Memory B cell (primary cell): ENCODE data around the gene GGA3.
"Not testable (repeated sequence)": the region's sequence is repeated elsewhere in the genome, so short reads cannot be mapped to it uniquely, and the experiment has no call there.

ENCODE experiments used
- ATAC-seq: fragments of 150-1000 bp; cut with Tn5 transposase; 2 replicates; pipeline ENCODE4 v1.10.0; 2021; ENCODE audit warnings: low read depth, mild to moderate bottlenecking, moderate library complexity
- DNase-seq, 2 donors: peaks; one replicate each; pipeline ENCODE4 v3.0.0; 2022; ENCODE audit warnings: low spot score in 2 of 2
- H3K27ac Mint-ChIP-seq: one replicate; pipeline ENCODE4 v1.8.0; 2022; ENCODE audit warnings: mild to moderate bottlenecking, moderate library complexity, mixed read lengths
- H3K27me3 Mint-ChIP-seq: one replicate; pipeline ENCODE4 v1.8.0; 2022; ENCODE audit warnings: mixed read lengths
- H3K36me3 Mint-ChIP-seq: one replicate; pipeline ENCODE4 v1.8.0; 2022; ENCODE audit warnings: mild to moderate bottlenecking, mixed read lengths
- H3K4me1 Mint-ChIP-seq: one replicate; pipeline ENCODE4 v1.8.0; 2022; ENCODE audit warnings: mixed read lengths
- H3K4me3 Mint-ChIP-seq: one replicate; pipeline ENCODE4 v1.8.0; 2022; ENCODE audit warnings: mild to moderate bottlenecking, moderate library complexity, mixed read lengths
- H3K9me3 Mint-ChIP-seq: one replicate; pipeline ENCODE4 v1.8.0; 2022; ENCODE audit warnings: mixed read lengths

Gene GGA3

GRCh38 chr17:75231741-75232464, 29.5 kb downstream of the GGA3 start:
- Mint-ChIP-seq H3K36me3 (peaks cover 26% of the 10 kb centered on the region), H3K4me3 (no peak overlapping the region), H3K4me1 (no peaks in the 10 kb centered on the region), H3K27me3 (no peaks in the 10 kb centered on the region), H3K9me3 (no peaks in the 10 kb centered on the region), H3K27ac (no peak overlapping the region)
- ATAC-seq (no peak), DNase-seq (no peak)

DNA sequence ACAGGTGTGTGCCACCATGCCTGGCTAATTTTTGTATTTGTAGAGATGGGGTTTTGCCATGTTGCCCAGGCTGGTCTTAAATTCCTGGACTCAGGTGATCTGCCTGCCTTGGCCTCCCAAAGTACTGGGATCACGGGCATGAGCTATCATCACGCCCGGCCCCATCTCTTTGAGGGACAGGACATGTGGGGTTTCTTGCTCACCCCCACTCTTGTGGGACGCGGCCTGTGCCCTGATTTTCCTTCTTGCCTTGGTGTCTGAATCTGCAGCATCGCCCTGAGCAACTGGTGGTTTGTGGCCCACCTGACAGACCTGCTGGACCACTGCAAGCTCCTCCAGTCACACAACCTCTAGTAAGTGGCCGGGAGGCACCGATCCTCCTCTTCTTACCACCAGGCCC, 30.3 kb downstream of the GGA3 start:
- DNase-seq, result no peak
- Mint-ChIP-seq H3K9me3 (no peaks in the 10 kb centered on the region), H3K27me3 (no peaks in the 10 kb centered on the region), H3K36me3 (peaks cover 23% of the 10 kb centered on the region), H3K4me1 (no peaks in the 10 kb centered on the region), H3K4me3 (no peak overlapping the region), H3K27ac (peak overlapping the region; percentile 8)
- no peak for ATAC-seq

- Mint-ChIP-seq H3K27ac (peak overlapping the region; percentile 14), H3K36me3 (peaks cover 14% of the 10 kb centered on the region), H3K27me3 (no peaks in the 10 kb centered on the region), H3K4me1 (no peaks in the 10 kb centered on the region), H3K4me3 (no peak overlapping the region), H3K9me3 (no peaks in the 10 kb centered on the region)
- ATAC-seq (no peak), DNase-seq (no peak)
Observed at GRCh38 chr17:75228847-75229246, 32.6 kb downstream of the GGA3 start.

DNA sequence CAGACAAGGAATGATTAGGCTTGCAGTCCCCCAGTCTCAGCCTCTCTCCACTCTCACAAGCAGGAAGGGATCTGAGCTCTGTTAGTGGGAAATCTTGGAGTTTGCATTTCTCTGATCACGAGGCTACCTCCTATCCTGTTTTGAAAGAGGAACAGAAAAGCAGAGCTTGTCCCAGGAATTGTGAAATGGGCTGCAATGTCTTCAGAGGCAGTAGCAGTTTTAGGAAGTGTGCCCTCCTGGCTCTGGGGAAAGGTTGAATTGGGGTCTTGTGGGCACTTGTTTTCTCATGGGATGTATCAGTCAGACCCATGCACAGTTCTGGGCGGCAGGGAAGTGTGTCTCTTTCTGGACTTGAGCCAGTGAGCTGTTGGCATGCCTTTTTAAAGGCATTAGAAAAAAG, 33.1 kb downstream of the GGA3 start:
- no peaks in the 10 kb centered on the region for H3K27me3 Mint-ChIP-seq
- DNase-seq (no peak), ATAC-seq (no peak)
- H3K36me3 Mint-ChIP-seq, result peaks cover 14% of the 10 kb centered on the region
- no peak overlapping the region for H3K4me3 Mint-ChIP-seq
- no peaks in the 10 kb centered on the region for H3K4me1 Mint-ChIP-seq
- H3K27ac Mint-ChIP-seq, result peak overlapping the region; percentile 14
- no peaks in the 10 kb centered on the region for H3K9me3 Mint-ChIP-seq

DNA sequence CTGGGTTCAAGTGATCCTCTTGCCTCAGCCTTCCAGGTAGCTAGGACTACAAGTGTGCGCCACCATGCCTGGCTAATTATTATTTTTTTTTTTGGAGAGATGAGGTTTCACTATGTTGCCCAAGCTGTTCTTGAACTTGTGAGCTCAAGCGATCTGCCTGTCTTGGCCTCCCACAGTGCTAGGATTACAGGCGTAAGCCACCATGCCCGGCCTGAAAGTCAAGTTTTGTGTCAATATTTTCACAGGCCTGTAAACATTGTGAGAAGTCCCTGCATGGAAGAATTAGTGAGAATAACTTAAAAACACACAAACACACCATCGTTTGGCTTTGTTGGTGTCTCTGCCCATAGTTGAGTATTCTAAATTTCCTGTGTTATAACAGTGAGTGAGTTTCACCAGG, 33.7 kb downstream of the GGA3 start:
- H3K27ac Mint-ChIP-seq, result no peak overlapping the region
- H3K4me1 Mint-ChIP-seq, result no peaks in the 10 kb centered on the region
- peaks cover 12% of the 10 kb centered on the region for H3K36me3 Mint-ChIP-seq
- no peak overlapping the region for H3K4me3 Mint-ChIP-seq
- DNase-seq (no peak), ATAC-seq (no peak)
- no peaks in the 10 kb centered on the region for H3K27me3 Mint-ChIP-seq
- no peaks in the 10 kb centered on the region for H3K9me3 Mint-ChIP-seq

DNA sequence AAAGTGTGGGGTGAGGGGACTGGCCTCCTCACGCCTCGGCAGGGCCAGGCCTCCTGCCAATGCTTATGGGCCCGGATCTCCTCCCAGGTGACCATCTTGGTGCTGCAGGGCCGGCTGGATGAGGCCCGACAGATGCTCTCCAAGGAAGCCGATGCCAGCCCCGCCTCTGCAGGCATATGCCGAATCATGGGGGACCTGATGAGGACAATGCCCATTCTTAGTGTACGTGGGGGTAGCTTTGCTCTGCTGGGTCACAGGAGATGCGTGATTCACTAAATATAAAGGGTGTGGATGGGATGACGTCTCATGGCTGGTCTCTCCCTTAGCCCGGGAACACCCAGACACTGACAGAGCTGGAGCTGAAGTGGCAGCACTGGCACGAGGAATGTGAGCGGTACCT, 36.4 kb downstream of the GGA3 start:
- ATAC-seq (no peak), DNase-seq (no peak)
- Mint-ChIP-seq H3K4me3 (no peak overlapping the region), H3K27ac (no peak overlapping the region), H3K36me3 (peaks cover 11% of the 10 kb centered on the region), H3K9me3 (no peaks in the 10 kb centered on the region), H3K27me3 (no peaks in the 10 kb centered on the region), H3K4me1 (no peaks in the 10 kb centered on the region)

GRCh38 chr17:75219815-75220214, 41.6 kb downstream of the GGA3 start:
- DNase-seq (no peak), ATAC-seq (no peak)
- Mint-ChIP-seq H3K4me1 (peaks cover 2% of the 10 kb centered on the region), H3K4me3 (no peak overlapping the region), H3K27me3 (no peaks in the 10 kb centered on the region), H3K9me3 (no peaks in the 10 kb centered on the region), H3K36me3 (peaks cover 30% of the 10 kb centered on the region), H3K27ac (no peak overlapping the region)

DNA sequence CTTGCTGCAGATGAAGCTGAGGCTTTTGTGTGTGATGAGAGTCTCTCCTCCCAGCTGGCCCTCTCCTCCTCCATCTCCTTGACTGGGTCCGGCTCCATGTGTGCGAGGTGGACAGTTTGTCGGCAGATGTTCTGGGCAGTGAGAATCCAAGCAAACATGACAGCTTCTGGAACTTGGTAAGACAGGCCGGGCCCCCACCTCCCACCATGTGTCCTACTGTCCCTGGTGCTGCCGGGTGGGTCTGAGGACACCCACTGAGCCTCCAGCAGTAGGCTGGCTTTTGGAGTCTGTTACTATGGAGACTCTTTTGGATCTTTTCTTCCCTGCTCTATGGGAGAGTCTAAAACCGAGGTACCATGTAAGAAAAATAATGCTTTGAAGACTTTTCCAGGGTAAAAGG, 43.3 kb downstream of the GGA3 start:
- Mint-ChIP-seq H3K36me3 (peaks cover 31% of the 10 kb centered on the region), H3K9me3 (no peaks in the 10 kb centered on the region), H3K27ac (no peak overlapping the region), H3K27me3 (no peaks in the 10 kb centered on the region), H3K4me1 (peaks cover 2% of the 10 kb centered on the region), H3K4me3 (no peak overlapping the region)
- ATAC-seq (no peak), DNase-seq (no peak)

DNA sequence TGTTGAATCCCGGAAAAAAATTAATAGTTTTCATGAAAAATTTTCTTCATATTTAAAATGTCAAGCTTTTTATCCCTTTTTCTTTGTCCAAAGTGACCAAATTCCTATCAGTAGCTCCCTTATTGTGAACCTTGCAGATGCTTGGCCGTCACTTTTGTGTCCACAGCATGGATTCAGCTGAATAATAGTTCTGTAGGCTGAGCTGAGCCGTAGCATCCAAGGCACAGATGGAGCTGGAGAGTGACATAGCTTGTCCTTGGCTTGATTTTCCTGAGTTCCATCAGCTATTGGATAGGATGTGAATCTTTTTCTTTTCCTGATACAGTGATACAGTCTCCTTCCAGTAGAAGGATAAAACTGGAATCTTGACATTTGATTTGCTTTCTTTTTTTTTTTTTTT, 52.3 kb downstream of the GGA3 start:
- H3K4me3 Mint-ChIP-seq, result no peak overlapping the region
- no peak for ATAC-seq

GRCh38 chr17:75208161-75208560, 53.2 kb downstream of the GGA3 start:
- Mint-ChIP-seq H3K36me3 (peaks cover 6% of the 10 kb centered on the region), H3K27ac (no peak overlapping the region), H3K27me3 (no peaks in the 10 kb centered on the region), H3K4me1 (peaks cover 9% of the 10 kb centered on the region), H3K9me3 (no peaks in the 10 kb centered on the region), H3K4me3 (peak overlapping the region; percentile 34)
- ATAC-seq (no peak), DNase-seq (no peak)

More for the DNA sequence above, 52.3 kb downstream of the GGA3 start:
- no peak for DNase-seq
- H3K4me1 Mint-ChIP-seq, result peaks cover 9% of the 10 kb centered on the region
- H3K9me3 Mint-ChIP-seq, result no peaks in the 10 kb centered on the region
- H3K27me3 Mint-ChIP-seq, result no peaks in the 10 kb centered on the region
- H3K36me3 Mint-ChIP-seq, result peaks cover 7% of the 10 kb centered on the region
- H3K27ac Mint-ChIP-seq, result no peak overlapping the region

- DNase-seq, result no peak
- H3K27ac Mint-ChIP-seq, result no peak overlapping the region
- peaks cover 6% of the 10 kb centered on the region for H3K36me3 Mint-ChIP-seq
- peaks cover 9% of the 10 kb centered on the region for H3K4me1 Mint-ChIP-seq
- H3K9me3 Mint-ChIP-seq, result no peaks in the 10 kb centered on the region
- ATAC-seq, result no peak
- peak overlapping the region; percentile 34 for H3K4me3 Mint-ChIP-seq
- H3K27me3 Mint-ChIP-seq, result no peaks in the 10 kb centered on the region
Observed at GRCh38 chr17:75207760-75208159, 53.6 kb downstream of the GGA3 start.

- ATAC-seq, H3K27ac Mint-ChIP-seq, H3K9me3 Mint-ChIP-seq, H3K27me3 Mint-ChIP-seq, H3K36me3 Mint-ChIP-seq, H3K4me1 Mint-ChIP-seq, DNase-seq: not testable (repeated sequence)
- H3K4me3 Mint-ChIP-seq, result peak overlapping the region; percentile 96
Observed at GRCh38 chr17:75207050-75207407, 54.4 kb downstream of the GGA3 start.

- no peaks in the 10 kb centered on the region for H3K27me3 Mint-ChIP-seq
- H3K36me3 Mint-ChIP-seq, result peaks cover 3% of the 10 kb centered on the region
- DNase-seq (no peak), ATAC-seq (no peak)
- no peaks in the 10 kb centered on the region for H3K9me3 Mint-ChIP-seq
- peak overlapping the region; percentile 96 for H3K27ac Mint-ChIP-seq
- H3K4me1 Mint-ChIP-seq, result peaks cover 10% of the 10 kb centered on the region
- H3K4me3 Mint-ChIP-seq, result peak overlapping the region; percentile 96
Observed at GRCh38 chr17:75205793-75206163, 55.6 kb downstream of the GGA3 start.

DNA sequence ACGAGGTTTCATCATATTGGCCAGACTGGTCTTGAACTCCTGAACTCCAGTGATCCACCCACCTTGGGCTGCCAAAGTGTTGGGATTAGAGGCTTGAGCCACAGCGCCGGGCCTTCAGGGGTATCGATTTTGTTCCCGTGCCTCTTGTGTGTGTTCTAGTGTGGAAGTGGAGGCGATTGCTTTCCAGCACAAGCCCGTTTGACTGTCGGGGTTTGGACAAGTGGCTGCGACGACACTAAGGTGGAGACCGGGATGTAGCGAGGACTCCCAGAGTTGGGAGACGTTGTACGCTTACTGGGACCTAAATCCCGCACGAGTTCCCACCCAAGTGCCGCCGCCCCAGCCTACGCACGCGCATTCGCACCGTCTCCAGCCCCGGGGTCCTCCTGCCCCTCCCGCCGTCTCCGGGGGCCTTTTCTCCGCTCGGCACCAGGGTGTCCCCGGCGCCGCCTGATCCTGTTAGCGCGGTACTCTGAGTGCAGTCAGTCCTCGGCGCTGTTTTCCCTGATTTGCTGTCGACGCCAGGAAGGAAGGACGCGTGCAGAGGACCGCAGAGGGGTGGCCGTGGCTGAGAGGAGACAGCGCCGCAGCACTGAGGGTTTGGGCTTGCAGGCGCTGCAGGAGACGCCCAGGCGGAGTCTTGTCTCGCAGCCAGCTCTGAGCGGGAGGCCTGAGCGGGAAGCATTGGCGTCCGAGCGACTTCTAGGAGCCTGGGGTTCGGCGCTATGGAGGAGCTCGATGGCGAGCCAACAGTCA, 56.2 kb downstream of the GGA3 start, which contains the start of gene NUP85:
Gene NUP85, plus strand, starts transcription at position 643 of the 756 bp plus-strand sequence. Its CDS starts 83 bp downstream, at position 726.
- peak within 1 kb of the TSS; percentile 96 for H3K4me3 Mint-ChIP-seq
- peaks cover 3% of the 10 kb centered on the region for H3K36me3 Mint-ChIP-seq
- peak; percentile 85 for ATAC-seq
- DNase-seq, result peak; percentile 90 to 96
- H3K9me3 Mint-ChIP-seq, result no peaks in the 10 kb centered on the region
- H3K27me3 Mint-ChIP-seq, result no peaks in the 10 kb centered on the region
- H3K27ac Mint-ChIP-seq, result peak within 1 kb of the TSS; percentile 96
- peaks cover 10% of the 10 kb centered on the region for H3K4me1 Mint-ChIP-seq
